ENCODE results near the gene PANK2.
"Not testable (repeated sequence)": the region's sequence is repeated elsewhere in the genome, so short reads cannot be mapped to it uniquely, and the experiment has no call there.

PANK2 gene

DNA sequence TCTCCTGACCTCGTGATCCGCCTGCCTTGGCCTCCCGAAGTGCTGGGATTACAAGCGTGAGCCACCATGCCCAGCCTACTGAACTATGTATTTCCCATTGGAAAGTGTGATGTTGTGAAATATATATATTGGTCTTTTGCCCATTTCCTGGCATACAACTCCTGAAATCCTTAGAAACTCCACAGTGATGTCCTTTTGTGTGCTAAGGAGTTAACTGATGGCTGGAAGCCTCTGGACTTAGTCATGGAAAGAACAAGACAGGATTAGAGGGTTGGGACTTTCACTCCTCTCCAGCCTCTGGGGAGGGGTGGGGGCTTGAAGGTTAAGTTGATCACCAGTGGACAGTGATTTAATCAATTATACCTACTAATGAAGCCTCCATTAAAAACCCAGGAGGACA, 7.1 kb downstream of the PANK2 start:
- TF ChIP-seq CTCF (IDR thresholded peaks at IDR 0.05; ENCODE audit: low read depth, low read length), result no peak
- DNase-seq, result no peak
- Histone ChIP-seq H3K27me3 (no peaks in the 10 kb centered on the region), H3K4me1 (peaks cover 5% of the 10 kb centered on the region; the same call in 1 of the 2 replicates), H3K36me3 (peaks cover 39% of the 10 kb centered on the region), H3K9me3 (no peaks in the 10 kb centered on the region), H3K4me3 (ENCODE audit: low read depth, low read length) (no peak overlapping the region)

GRCh38 chr20:3896853-3897583, 7.8 kb downstream of the PANK2 start:
- Histone ChIP-seq H3K36me3 (peaks cover 32% of the 10 kb centered on the region), H3K4me1 (peaks cover 5% of the 10 kb centered on the region; the same call in 1 of the 2 replicates), H3K27me3 (no peaks in the 10 kb centered on the region), H3K4me3 (ENCODE audit: low read depth, low read length) (no peak overlapping the region), H3K9me3 (no peaks in the 10 kb centered on the region)
- no peak for DNase-seq
- no peak for TF ChIP-seq CTCF (IDR thresholded peaks at IDR 0.05; ENCODE audit: low read depth, low read length)

DNA sequence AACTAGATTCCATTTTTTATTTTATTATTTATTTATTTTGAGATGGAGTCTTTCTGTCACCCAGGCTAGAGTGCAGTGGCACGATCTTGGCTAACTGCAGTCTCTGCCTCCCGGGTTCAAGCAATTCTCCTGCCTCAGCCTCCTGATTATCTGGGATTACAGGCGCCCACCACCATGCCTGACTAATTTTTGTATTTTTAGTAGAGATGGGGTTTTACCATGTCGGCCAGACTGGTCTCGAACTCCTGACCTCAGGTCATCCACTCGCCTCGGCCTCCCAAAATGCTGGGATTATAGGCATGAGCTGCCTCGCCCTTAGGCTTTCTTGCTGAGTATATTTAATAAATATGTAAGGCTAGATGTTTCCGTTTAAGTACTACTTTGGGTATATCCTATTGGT, 9.0 kb downstream of the PANK2 start:
- not testable (repeated sequence) for H3K9me3 ChIP-seq; DNase-seq; H3K4me3 ChIP-seq (ENCODE audit: low read depth, low read length); H3K27me3 ChIP-seq; H3K4me1 ChIP-seq
- peaks cover 28% of the 10 kb centered on the region for H3K36me3 ChIP-seq

- Histone ChIP-seq H3K4me1 (no peaks in the 10 kb centered on the region), H3K9me3 (no peaks in the 10 kb centered on the region), H3K36me3 (peaks cover 28% of the 10 kb centered on the region), H3K27me3 (no peaks in the 10 kb centered on the region), H3K4me3 (ENCODE audit: low read depth, low read length) (no peak overlapping the region)
- DNase-seq, result no peak
- TF ChIP-seq CTCF (IDR thresholded peaks at IDR 0.05; ENCODE audit: low read depth, low read length), result no peak
Observed at GRCh38 chr20:3898639-3899038, 9.5 kb downstream of the PANK2 start.

GRCh38 chr20:3900187-3900604, 11.0 kb downstream of the PANK2 start:
- Histone ChIP-seq H3K27me3 (no peaks in the 10 kb centered on the region), H3K9me3 (no peaks in the 10 kb centered on the region), H3K36me3 (peaks cover 17% of the 10 kb centered on the region), H3K4me3 (ENCODE audit: low read depth, low read length) (no peak overlapping the region), H3K4me1 (no peaks in the 10 kb centered on the region)
- TF ChIP-seq CTCF (IDR thresholded peaks at IDR 0.05; ENCODE audit: low read depth, low read length), result no peak
- no peak for DNase-seq

GRCh38 chr20:3901028-3901705, 12.0 kb downstream of the PANK2 start:
- Histone ChIP-seq H3K4me1 (no peaks in the 10 kb centered on the region), H3K36me3 (peaks cover 12% of the 10 kb centered on the region), H3K4me3 (ENCODE audit: low read depth, low read length) (no peak overlapping the region), H3K27me3 (no peaks in the 10 kb centered on the region), H3K9me3 (no peaks in the 10 kb centered on the region)
- TF ChIP-seq CTCF (IDR thresholded peaks at IDR 0.05; ENCODE audit: low read depth, low read length), result no peak
- DNase-seq, result no peak
